ENCODE data around the gene HCFC1R1.

DNA sequence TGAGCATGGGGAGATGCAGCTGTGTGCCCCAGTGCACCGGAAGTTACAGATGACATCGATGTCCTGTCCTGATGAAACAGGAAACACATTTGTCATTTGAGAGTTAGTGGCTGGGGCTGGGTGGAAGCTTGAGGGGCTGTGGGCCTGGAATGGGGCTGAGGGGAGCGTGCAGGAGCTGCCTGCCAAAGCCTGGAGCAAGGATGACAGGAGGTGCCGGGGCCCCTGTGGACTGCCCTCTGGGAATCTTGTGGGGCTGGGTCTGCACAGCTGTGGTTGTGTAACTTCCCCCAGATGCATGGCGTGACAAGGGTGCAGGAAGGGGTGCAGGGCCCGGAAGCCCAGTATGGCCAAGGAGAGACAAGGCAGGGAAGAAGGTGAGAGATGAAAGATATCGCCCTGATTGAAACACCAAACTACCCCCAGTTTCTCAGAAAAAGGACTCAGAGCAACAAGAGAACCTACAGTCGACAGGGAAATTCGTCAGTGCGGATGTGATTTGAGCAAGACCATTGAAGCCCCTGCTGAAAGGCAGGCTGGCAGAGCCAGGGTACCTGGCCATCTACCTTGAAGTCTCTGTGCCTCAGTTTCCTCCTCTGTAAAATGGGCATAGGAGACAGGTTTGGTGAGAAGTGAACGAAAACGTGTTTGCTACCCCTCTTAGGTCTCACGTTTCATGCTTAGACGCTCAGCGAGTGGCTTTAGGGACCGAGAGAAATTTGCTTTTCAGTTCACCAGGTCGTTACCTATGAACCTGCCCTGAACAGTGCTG lies 31.4 kb upstream of the HCFC1R1 start:
- TF ChIP-seq POLR2A (IDR thresholded peaks at IDR 0.05) (no peak), CTCF (IDR thresholded peaks at IDR 0.05) (no peak), POLR2AphosphoS5 (IDR thresholded peaks at IDR 0.05) (no peak), EP300 (IDR thresholded peaks at IDR 0.05) (no peak)

All from sigmoid colon (tissue), 4 donors.